SW480 (cell line): ENCODE results near the gene INHA.

Experiments used
- DNase-seq: peaks from one replicate; pipeline ENCODE4 v3.0.0-alpha.2; 2016; ENCODE audit warnings: low spot score

INHA gene

GRCh38 chr2:219612577-219613286, 40.6 kb downstream of the INHA start:
- no peak for DNase-seq

DNA sequence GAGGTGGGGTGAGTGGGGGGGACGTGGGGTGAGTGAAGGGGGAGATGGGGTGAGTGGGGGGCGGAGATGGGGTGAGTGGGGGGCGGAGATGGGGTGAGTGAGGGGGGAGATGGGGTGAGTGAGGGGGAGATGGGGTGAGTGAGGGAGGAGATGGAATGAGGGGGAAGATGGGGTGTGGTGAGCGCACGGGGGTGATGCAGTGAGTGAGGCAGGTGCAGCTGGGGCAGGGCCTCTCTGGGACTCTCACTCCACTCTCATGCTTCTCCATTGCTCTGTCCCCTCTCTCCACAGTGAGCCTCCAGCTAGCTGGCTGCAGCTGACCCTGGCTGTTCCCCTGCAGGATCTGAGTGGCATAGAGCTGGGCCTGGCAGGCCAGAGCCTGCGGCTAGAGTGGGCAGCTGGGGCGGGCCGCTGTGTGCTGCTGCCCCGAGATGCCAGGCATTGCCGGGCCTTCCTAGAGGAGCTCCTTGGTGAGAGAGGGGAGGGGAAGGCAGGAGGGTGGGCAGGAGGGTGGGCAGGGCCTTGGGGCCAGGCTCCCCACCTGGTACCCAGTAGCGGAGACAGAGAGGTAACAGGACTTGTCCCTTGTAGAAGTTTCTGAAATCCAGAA, 41.5 kb downstream of the INHA start:
- no peak for DNase-seq

- no peak for DNase-seq
These were observed 42.2 kb downstream of the INHA start for GRCh38 chr2:219614076-219614860.

- no peak for DNase-seq
These were observed 42.9 kb downstream of the INHA start for GRCh38 chr2:219615036-219615435.

- no peak for DNase-seq
These were observed 43.8 kb downstream of the INHA start for GRCh38 chr2:219615894-219616293.

DNA sequence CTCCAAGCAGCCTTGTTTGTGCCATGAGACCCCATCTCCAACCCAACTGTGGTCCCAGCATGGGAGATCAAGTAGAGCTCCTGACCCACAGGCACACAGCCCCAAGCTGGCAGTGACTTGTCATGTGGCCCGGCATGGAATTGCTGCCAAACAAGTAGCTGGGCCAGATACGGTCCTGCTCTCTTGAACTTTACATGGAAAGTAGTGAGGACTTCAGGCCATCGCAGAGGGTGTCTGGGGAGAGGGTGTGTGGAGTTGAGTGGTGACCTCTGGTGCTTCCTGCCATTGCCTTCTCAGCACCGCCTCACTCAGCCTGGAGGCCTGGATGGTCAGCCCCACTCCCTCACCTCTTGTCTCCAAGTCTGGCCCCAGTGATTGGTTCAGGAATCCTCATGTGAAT, 44.4 kb downstream of the INHA start:
- DNase-seq: no peak

DNA sequence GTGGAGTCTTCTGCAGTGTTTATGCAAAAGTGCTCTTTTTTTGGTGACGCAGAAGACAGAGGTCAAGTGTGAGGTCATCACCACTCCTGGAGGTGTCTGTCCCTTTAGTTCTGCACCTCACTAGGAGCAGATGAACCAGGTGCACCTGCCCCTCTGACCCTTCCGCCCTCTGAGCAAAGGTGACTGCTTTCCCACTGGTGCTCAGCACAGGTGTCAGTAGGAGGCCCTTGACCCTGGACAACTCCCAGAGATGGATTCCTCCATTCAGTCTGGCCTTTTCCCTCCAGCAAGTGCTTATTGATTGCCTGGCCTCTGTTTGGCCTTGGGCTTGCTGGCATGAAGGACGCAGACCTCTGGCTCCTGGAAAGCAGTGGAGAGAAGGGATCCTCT, 46.6 kb downstream of the INHA start:
- DNase-seq: no peak

- no peak for DNase-seq
These were observed 47.1 kb downstream of the INHA start for GRCh38 chr2:219619235-219619634.

GRCh38 chr2:219620546-219620945, 48.4 kb downstream of the INHA start:
- DNase-seq: no peak

- DNase-seq: no peak
These were observed 49.8 kb downstream of the INHA start for GRCh38 chr2:219621935-219622334.

GRCh38 chr2:219622472-219622871, 50.4 kb downstream of the INHA start:
- DNase-seq: no peak

GRCh38 chr2:219624565-219624964, 52.5 kb downstream of the INHA start:
- no peak for DNase-seq

GRCh38 chr2:219625179-219625578, 53.1 kb downstream of the INHA start:
- no peak for DNase-seq
